RWPE1 (cell line): Measurements from ENCODE around the gene CDH26.

ENCODE experiments used
- CTCF ChIA-PET: fragments of 350-600 bp; sonication (Branson Sonifier 250); formaldehyde crosslinking; extraction: SDS; loops from one replicate; lab custom pipeline; 2021; lab: Yijun Ruan, JAX
- POLR2A ChIA-PET: fragments of 400-600 bp; formaldehyde crosslinking; extraction: SDS; loops from one replicate; lab custom pipeline; 2020; ENCODE audit warnings: antibody characterized with exemption; ENCODE audit not compliant: low non-redundant PET; lab: Yijun Ruan, JAX
- DNase-seq: peaks from one replicate; pipeline ENCODE4 v3.0.0; 2012; ENCODE audit warnings: low spot score
- H3K27ac ChIP-seq: fragments of 450-650 bp; 2 replicates; pipeline ENCODE4 v1.5.1; 2017
- TF ChIP-seq, protein P1 (sequence below): fragments of 450-650 bp; conservative IDR thresholded peaks from 2 replicates; pipeline ENCODE4 v1.5.1; 2017; ENCODE audit warnings: low read depth, mild to moderate bottlenecking

The CDH26 gene

DNA sequence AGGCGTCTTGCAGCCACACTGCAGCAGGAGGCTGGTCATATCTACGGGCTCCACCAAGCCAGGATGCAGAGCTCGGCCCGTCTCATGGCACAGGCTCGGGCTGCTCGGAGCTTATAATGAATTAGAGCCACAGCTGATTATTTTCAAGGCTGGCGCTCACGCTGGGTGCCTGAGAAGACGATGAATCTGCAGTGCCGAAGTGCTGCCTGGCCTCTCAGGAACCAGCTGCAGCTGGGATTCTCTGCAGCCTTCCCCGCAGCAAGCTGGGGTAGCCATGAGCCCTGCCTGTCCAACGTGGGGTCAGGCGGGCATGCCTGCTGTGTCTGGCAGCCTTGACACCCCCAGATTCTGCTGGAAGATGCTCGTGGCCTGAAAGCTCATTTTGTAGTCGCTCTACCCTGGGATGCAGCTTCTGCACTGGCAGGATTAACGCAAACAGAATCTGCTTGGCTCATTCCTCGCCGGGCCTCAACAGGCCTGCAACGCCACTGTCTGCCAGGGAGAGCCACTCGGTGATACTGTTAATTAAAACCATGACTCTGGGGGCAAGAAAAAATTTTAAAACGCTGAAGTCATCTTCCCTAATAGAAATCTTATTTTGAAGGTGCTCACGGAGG is 104.3 kb downstream of the CDH26 start:
- DNase-seq = no peak
- ChIA-PET CTCF (no interaction called here), POLR2A (no interaction called here)
- TF ChIP-seq, protein P1, sequence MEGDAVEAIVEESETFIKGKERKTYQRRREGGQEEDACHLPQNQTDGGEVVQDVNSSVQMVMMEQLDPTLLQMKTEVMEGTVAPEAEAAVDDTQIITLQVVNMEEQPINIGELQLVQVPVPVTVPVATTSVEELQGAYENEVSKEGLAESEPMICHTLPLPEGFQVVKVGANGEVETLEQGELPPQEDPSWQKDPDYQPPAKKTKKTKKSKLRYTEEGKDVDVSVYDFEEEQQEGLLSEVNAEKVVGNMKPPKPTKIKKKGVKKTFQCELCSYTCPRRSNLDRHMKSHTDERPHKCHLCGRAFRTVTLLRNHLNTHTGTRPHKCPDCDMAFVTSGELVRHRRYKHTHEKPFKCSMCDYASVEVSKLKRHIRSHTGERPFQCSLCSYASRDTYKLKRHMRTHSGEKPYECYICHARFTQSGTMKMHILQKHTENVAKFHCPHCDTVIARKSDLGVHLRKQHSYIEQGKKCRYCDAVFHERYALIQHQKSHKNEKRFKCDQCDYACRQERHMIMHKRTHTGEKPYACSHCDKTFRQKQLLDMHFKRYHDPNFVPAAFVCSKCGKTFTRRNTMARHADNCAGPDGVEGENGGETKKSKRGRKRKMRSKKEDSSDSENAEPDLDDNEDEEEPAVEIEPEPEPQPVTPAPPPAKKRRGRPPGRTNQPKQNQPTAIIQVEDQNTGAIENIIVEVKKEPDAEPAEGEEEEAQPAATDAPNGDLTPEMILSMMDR = no peak
- peak overlapping the region; percentile 6; the same call in 1 of the 2 replicates for H3K27ac ChIP-seq

DNA sequence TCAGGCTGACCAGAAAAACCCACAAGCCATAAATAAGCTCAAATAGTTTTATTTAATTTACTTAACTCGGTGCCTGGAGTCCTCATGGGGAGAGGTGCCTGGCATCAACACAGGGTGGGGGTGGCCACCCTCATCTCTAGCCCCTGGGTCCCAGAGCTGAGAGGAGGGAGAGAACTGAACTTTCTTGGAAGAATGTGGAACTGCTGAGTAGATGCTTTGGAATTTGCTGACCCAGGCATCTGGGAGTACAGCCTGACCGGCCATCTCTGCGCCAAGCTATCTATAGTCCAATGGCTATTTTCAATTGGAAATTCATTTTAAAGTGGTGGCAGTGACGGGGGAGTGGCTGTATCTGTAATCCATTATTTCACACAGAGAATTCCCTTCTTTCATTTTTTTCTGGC is 104.8 kb downstream of the CDH26 start:
- H3K27ac ChIP-seq = peak overlapping the region; percentile 6; the same call in 1 of the 2 replicates
- TF ChIP-seq, protein P1 = no peak
- CTCF ChIA-PET = interaction anchor here (0.9 to 1.1 kb wide), 2 partner anchors 9 to 13 kb away, joined by 3 read pairs; no protein-coding TSS in a partner anchor
- no peak for DNase-seq
- POLR2A ChIA-PET = no interaction called here

DNA sequence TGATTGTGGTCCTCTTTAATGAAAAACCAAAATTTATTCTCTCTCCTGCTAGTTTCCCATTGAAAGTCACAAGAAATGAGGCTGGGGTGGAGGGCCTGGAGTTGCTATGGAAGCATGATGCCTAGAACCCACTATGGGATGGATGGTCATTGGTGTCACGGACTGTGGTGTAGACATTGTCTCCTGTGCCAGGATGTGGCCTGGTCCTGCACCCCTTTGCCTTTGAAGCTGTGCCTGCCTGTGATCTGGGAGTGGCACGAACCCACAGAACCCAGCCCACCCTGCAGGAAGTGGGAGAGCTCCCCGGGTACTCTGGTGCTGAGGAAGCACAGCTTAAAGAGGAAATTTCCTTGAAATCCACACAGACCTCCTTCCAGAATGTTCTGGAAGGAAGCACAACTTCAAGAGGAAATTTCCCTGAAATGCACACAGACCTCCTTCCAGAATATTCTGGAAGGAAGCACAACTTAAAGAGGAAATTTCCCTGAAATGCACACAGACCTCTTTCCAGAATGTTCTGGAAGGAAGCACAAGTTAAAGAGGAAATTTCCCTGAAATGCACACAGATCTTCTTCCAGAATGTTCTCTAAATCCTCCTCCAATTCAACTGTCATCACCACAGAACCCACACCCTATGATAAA is 105.6 kb downstream of the CDH26 start:
- ChIA-PET CTCF (interaction anchor here (0.6 to 1.1 kb wide), 4 partner anchors 8 to 562 kb away, joined by 3 to 5 read pairs (median 4); no protein-coding TSS in a partner anchor), POLR2A (no interaction called here)
- no peak for DNase-seq
- H3K27ac ChIP-seq = no peak overlapping the region
- TF ChIP-seq, protein P1 = no peak
